Stimulated activated CD4-positive, alpha-beta T cell treated with anti-CD3 and anti-CD28 coated beads, Interleukin-4, amount 100 ng/mL, for 24 hours (primary cell): ENCODE measurements around the gene MRM1.
"Not testable (repeated sequence)": the region's sequence is repeated elsewhere in the genome, so short reads cannot be mapped to it uniquely, and the experiment has no call there.

Experiments
- DNase-seq: peaks from one replicate; pipeline ENCODE4 v3.0.0-alpha.2; 2020

MRM1 gene

DNA sequence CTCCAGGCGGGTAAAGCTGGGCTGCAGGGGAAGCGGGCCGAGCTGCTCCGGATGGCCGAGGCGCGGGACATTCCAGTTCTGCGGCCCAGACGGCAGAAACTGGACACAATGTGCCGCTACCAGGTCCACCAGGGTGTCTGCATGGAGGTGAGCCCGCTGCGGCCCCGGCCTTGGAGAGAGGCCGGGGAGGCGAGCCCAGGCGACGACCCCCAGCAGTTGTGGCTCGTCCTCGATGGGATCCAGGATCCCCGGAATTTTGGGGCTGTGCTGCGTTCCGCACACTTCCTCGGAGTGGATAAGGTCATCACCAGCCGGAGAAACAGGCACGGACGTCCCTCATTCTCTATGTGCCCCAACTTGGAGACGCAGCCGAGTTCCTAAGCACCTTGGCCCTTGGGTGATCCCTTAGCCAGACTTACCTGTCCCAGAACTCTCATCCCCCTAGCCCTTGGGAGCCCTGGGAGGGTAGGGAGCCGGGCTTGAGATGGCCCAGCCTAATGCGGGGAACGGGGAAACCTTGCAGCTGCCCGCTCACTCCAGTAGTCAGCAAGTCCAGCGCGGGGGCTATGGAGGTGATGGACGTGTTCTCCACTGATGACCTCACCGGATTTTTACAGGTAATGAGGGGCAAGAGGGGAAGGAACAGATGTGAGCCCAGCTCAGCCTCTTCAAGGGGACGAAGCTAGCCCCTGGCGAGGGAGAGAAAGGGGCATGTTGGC, 806 bp downstream of the MRM1 start:
- peak; percentile 15 for DNase-seq

DNA sequence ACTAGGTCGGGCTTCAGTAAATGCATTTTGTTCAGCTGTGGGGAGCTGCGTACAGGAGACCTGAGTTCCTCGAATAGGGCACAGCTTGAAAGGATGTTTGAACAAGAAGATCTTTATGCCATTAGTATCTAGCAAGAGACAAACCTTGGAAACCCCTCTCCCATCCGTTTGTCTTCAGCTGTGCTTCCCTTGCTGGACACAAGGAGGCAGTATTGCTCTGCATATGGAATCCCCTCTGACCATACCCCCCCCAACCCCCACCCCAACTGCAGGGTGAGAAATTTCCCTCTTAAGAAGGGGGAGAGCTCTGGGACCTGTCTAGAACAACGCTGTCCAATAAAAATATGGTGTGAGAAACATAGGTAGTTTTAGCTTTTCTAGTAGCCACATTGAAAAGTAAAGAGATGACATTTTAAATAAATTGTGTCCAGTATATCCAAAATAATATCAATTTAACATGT, 1.6 kb downstream of the MRM1 start:
- peak; percentile 75 for DNase-seq

DNA sequence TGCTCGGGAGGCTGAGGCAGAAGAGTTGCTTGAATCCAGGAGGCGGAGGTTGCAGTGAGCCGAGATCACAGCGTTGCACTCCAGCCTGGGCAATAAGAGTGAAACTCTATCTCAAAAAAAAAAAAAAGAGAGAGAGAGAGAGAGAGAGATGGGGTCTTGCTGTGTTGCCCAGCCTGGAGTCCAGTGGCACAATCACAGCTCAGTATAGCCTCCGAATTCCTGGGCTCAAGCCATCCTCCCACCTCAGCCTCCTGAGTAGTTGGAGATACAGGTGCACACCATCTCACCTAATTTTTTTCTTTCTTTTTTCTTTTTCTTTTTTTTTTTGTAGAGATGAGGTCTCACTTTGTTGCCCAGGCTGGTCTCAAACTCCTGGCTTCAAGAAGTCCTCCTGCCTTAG, 3.6 kb downstream of the MRM1 start:
- not testable (repeated sequence) for DNase-seq

DNA sequence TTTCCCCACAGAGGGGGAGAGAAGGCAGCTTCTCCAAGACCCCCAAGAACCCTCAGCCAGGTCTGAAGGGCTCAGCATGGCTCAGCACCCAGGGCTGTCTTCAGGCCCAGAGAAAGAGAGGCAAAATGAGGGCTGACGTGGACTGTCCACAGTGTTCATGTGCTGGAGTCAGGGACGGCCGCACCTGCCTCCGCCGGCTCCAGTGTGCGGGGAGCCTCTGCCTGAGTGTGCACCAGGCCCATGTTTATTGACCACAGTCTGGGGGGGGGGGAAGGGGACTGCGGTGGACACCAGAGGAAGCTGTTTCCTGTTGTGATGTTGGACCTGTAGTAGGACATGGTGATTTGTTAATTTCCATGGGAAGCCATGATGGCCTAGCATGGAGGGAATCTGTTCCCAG, 6.9 kb downstream of the MRM1 start:
- DNase-seq: no peak

DNA sequence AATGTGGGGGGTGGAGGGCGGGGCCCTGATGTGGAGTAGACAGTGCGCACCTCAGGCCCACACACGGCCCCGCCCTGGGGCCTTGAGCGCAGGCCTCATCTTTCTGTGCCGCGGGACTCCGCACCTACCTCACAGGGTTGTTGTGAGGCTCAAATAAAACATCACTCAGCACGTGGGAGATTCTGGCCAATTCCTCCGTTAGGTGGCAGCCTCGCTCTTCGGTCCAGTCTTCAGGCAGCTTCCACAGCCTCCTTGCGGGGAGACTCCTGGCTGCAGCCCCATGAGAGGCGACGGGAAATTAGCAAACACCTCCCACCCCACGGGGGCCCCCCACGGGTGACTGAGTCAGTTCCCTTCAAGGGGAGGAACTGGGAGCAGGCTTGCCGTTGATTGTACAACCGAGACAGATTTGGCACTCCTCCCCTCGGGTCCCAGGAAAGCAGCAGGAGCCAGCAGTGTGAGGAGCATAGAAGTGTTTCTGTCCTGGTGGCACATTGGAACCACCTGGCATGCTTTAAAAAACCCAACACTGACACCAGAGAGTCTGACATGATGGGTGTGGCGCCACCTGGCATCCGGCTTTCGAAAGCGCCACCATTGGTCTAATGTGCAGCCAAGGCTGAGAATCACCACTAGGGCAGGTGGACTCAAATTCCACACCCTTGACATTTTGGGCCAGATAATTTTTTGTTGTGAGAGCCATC, 7.6 kb downstream of the MRM1 start:
- DNase-seq: no peak

DNA sequence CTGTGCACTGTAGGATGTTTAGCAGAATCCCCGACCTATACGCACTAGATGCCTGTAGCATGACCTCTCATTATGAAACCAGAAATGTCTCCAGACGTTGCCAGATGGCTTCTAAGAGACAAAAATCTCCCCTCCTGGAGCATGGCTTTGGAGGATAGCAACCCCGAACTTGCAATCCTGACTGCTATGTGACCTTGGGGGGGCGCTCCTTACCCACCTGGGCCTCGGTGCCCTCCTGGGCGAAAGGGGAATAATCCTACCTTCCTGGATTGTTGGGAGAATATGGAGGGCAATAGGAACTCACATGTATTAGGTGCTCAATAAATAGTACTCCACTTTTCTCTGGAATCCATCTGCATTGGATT, 8.1 kb downstream of the MRM1 start:
- no peak for DNase-seq

DNA sequence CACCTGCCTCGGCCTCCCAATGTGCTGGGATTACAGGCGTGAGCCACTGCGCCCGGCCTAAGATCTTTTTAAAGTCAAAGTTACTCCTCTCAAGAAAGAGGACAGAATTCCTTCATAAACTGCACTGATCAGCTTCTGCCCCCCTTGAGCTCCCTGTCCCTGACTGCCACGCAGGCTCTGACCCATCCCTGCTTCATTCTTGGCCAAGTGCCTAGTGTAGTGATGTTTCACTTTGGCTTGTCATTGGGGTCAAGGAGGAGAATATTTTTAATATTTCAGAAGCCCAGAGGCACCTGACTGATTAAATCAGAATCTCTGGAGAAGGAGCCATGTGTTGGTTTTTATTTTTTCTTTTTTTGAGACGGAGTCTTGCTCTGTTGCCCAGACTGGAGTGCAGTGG, 9.1 kb downstream of the MRM1 start:
- DNase-seq: no peak

DNA sequence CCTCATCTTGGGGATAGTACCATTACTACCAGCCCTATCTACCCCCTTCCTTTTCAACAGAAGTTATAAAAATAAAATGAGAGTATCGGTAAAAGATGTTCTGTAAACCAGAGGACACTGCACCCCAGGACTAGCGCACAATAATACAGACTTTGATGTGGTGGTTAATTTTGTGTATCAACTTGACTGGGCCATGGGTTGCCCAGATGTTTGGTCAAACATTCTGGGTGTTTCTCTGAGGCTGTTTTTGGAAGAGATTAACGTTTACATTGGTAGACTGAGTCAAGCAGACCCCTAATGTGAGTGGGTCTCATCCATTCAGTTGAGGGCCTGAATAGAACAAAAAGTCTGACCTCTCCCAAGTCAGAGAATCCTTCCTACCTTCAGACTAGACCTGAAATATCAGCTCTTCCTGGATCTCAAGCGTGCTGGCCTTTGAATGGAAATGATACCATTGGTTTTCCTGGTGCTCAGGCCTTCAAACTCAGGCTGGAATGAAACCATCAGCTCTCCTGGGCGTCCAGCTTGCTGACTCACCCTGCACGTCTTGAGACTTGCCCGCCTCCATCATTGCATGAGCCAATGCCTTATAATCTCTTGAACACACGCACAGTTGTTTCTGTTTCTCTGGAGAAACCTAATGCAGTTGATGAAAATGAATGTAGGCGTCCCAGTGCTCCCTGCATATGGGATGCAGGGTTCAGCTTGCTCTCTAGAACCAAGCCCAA, 10.1 kb downstream of the MRM1 start:
- DNase-seq: no peak

DNA sequence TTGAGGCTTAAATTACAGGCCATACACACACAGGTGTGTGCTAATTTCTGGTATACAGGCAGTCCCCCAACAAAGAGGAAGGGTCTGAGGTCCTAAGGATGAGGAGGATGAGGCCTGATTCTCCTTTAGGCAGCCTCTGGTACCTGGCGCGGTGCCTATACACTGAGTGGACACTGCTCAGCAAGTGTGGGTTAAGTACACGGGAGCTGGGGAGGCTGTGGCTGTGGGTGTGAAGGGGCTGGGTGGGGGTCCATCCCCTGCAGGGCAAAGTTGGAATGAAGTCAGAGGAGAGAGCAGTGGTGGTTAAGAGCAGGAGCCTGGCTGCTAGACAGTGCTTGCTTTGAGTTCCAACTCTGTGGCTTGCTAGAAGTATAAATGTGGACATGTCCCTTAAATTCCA, 10.9 kb downstream of the MRM1 start:
- no peak for DNase-seq

DNA sequence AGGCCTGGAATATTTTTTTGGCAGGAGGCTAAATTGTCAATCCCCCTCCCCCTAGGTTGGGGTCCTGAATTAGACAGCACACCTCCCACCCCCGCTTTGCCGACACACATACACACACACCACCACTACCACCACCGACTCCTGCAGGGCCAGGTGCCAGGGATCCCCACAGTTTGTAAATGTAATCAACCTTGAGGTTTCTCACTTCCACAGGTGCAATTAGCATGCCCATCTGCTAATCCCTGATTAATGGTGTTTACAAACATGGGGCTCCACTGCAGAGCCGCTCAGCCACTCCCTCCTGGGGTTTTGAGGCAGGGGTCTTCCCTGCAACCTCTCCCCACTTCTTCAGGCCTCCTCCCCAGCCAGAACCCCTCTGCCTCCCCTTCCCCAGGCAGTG, 11.8 kb downstream of the MRM1 start:
- DNase-seq: no peak

DNA sequence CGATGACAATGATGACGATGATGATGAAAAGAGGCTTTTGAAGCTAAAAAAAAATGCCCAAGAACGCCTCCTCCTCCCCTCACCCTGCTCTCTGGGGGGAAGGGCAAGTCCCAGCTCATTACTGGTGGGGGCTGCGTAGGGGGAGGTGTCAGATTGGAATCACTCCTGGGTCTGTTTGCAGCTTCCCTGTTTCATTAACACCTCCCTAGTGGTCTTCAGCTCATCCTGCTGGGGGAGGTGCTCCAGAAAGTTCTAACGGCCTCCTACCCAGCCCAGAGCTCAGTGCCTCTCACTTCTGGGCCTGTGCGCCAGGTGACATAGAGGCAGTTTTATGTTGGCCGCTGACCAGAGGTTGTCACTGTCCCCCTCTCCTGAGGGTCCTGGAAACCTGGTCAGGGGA, 12.7 kb downstream of the MRM1 start:
- DNase-seq: no peak

DNA sequence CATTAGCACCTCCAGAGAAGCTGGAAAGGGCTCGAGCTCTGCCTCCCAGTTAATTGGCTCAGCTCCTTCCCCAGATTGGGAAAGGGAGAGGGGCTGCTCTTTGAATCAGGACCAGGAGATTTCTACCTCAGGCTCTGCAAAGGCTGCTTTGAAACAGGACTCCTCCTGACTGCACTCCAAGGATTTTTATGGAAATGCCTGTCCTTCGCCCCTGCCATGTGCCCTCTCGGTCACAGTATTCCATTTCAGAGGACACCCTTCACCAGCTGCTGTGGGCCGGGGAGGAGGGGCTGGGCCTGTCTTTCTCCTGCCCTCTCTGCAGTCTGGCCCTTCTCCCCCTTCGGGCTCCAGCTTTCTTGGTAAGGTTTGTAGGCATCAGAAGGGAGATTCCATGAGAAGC, 13.6 kb downstream of the MRM1 start:
- no peak for DNase-seq

DNA sequence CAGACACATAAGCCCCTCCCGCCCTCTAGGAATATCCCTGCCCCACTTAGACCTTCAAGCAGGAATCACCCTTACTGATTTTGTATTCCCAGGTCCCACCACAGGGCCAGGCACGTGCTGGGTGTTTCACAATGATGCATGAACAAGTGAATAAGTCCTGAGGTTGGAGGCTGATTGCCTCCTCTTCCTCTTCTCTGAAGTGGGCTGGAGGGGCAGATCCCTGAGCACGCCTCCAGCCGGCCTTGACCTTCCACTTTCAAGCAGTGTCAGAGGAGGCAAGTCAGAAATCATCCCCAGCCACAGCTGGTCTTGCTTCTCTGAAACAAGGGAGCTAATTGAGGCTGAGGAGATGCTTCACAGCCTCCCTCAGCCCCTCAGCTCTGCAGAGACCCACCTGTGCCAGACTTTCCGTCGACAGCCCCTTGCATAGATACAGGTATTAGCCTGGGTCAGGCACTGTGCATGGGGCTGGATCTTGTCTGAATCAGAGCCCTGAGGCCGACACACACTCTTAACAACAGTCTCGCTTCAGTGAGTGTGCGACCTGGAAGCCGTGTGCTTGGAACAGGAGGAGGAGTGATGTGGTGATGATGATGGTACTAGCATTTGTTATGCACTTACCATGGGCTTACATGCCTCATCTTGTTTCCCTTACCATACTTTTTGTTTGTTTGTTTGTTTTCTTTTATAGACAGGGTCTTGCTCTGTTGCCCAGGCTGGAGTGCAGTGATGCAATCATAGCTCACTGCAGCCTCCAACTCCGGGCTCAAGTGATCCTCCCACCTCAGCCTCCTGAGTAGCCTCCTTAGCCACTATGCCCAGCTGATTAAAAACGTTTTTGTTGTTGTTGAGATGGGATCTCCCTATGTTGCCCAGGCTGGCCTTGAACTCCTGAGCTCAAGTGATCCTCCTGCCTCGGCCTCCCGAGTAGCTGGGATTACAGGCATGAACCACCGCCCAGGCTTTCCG, 15.0 kb downstream of the MRM1 start:
- no peak for DNase-seq

DNA sequence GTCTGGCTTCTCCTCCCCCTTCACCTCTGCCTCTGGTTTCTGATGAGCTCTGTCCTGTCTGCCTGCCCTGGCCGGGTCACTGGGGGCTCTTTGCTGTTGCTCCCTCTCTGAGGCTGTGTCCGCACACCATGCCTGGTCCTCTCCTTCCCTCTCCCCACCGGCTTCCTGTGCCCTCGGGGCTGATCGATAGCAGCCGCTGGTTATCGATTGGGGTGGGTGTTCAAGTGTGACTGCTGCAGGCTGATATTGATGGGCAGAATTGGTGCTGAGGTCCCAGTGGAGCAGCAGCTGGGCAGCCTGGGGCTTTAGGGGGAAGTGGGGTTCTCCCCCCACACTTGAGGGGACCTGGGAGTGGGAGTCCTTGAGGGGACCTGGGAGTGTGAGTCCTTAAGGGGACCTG, 16.4 kb downstream of the MRM1 start:
- no peak for DNase-seq

DNA sequence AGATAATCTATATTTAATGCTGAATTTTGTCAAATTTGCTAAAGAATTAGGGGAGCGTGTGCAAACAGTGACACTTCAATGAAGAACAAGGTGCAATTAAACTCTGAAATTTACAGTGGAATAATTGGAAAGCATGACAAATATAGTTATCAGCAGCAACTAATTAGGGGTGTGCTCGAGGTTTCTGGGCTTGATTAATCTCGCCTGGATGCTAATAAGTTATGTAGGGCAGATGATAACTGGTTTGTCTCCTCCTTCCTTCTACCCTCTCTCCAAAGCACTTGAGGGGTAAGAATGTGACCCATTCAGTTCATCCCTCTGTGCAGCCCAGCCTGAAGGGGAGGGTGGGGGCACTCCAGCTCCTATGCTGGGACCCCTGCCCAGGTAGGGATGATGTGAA, 21.9 kb downstream of the MRM1 start:
- no peak for DNase-seq

DNA sequence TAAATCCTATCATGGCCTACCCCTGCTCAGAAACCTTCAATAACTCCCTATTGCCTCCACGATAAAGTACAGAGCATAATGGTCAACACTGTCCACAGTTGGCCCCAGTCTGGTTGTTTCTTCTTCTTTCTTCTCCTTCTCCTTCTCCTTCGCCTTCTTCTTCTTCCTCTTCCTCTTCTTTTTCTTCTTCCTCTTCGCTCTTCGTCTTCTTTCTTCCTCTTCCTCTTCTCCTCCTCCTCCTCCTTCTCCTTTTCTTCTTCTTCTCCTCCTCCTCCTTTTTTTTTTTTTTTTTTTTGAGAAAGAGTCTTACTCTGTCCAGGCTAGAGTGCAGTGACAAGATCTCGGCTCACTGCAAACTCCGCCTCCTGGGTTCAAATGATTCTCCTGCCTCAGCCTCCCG, 23.8 kb downstream of the MRM1 start:
- DNase-seq: no peak

DNA sequence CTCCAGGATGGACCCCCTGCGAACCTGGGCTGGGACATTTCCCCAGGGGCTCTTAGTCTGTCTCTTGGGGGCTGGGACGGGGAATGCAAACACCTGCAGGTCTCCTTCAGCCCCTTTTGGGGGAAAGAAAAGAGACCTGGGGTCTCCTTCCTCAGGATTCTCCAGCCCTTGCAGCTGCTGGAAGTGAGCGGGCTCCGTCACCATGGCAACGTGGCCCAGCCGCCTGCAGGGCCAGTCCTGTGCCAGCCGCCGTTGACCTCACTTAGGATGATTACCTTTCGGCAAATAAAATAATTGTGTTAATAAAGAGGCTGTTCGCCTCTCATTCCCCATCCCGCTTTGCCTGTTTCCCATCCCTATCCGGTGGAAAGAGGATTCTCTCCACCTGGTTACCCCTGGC, 25.7 kb downstream of the MRM1 start:
- no peak for DNase-seq

DNA sequence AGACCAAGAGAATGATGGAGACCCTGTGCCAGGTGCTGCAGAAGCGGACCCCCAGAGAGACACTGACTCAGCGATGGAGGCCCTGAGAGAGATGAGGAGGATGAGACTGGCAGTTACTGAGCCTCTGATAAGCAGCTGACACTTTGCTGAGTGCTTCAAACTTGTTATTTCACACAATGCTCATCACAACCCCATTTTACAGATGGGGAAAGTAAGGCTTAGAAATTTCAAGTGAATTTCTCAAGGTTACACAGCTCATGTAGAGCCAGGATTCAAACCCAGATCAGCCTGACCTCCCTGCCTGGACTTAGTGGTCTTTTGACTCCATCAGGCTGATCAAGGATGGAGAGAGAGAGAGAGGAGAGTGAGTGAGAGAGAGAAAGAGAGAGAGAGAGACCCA, 27.2 kb downstream of the MRM1 start:
- DNase-seq: no peak

DNA sequence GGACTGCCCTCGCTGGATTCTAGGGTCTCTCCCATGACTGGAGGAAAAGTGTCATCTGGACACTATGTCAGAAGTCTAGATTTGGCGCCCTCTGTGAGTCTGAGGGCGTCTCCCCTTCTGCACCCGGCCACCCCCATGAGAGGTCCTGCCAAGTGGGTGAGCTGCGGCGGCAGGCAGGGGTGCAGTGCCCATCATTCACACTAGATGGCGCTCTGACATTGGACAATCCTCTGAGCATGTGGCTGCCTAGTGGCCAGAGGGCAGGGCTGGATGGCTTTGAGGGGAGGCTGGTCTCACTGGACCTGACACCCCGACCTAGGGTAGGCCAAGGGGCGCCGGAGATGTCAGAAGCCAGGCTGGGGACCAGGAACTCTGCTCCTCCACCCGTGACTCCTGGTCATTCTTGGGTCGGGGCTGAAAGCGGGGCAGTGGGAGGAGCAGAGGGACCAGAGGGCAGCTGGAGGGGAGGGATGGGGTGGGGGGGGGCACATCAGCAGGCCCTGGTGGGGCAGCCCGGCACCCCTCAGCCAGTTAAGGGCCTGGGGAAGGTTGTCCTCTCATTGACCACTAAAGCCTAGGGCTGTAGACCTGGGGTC, 28.0 kb downstream of the MRM1 start:
- peak; percentile 82 for DNase-seq

DNA sequence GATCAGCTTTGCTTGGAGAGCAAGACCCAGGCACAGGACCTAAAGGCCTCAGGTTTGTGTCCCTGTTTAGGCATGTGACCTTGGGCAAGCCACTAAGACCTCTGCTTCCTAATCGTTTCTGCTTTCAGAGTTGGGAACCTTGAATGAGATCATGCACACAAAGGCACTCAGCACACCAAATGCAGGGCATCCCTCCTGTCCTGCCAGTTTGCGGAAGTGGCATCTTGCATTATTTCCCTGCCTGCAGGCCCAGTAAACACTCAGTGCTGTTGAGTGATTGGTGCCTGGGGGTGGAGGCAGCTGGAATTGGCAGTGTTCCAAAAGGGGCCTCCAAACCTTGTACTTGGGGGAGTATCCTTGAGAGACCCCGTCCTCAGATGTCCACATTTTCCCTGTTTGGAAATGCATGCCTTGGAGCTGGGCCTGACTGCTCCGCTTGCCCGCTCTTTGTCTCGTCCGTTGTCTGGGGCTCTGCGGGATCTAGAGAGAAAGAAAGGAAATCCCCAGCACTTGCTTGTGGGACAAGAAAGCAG, 28.7 kb downstream of the MRM1 start:
- no peak for DNase-seq

DNA sequence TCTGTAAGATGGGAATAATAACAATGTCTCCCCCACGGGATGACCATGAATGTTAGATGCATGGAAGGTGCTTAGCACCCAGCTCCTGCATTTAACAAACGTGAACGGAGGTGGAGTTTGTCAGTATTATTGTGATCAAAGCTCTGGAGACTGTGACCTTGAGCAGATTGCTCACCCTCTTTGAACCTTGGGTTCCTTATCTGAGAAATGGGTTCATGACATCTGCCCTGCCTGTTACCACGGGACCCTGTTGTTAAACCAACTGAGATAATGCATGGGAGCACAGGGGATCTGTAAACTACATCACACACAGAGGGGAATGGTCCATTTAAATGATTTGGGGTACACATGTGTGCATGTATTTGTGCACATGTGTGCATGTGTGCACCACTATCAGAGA, 29.6 kb downstream of the MRM1 start:
- no peak for DNase-seq
